OCI-LY7 (cell line): Measurements from ENCODE around the gene FOXN4. TPM values are rescaled to one million over a fixed set of nuclear protein-coding genes. Genes with fewer than 3 reads are reported as not detected.

Source experiments
- BruUV-seq: library from RNA; stranded (reverse); fragments of 400-500 nt; replicated peaks from 2 replicates; lab custom pipeline; 2021; lab: Mats Ljungman, UMichigan
- CTCF ChIA-PET: fragments of 300-600 bp; sonication (Branson Sonifier 250); formaldehyde crosslinking; loops from one replicate; lab custom pipeline; 2022; ENCODE audit warnings: antibody characterized with exemption; ENCODE audit not compliant: unreplicated experiment; lab: Charles Lee
- POLR2A ChIA-PET: fragments of 300-600 bp; sonication (Branson Sonifier 250); formaldehyde crosslinking; loops from one replicate; lab custom pipeline; 2022; ENCODE audit warnings: antibody characterized with exemption; lab: Charles Lee
- DNase-seq: peaks from one replicate; pipeline ENCODE4 v3.0.0-alpha.2; 2015; ENCODE audit warnings: low spot score
- H2AFZ ChIP-seq: fragments of 200-600 bp; sonication (generic), shearing (Covaris generic); 2 replicates; pipeline ENCODE4 v1.6.1; 2014; ENCODE audit warnings: mild to moderate bottlenecking, antibody characterized with exemption, low read length, moderate library complexity
- H3K27ac ChIP-seq: fragments of 200-600 bp; sonication (generic); 2 replicates; pipeline ENCODE4 v1.5.1; 2014; ENCODE audit warnings: mixed run types, low read depth, mild to moderate bottlenecking, moderate library complexity, low read length, inconsistent platforms; ENCODE audit not compliant: poor library complexity, severe bottlenecking
- H3K36me3 ChIP-seq: fragments of 200-600 bp; sonication (generic); 2 replicates; pipeline ENCODE4 v1.6.1; 2014; ENCODE audit warnings: mild to moderate bottlenecking, antibody characterized with exemption, low read length, moderate library complexity, mixed read lengths; ENCODE audit not compliant: insufficient read depth
- H3K4me1 ChIP-seq: fragments of 200-600 bp; sonication (generic); 2 replicates; pipeline ENCODE4 v1.5.1; 2014; ENCODE audit warnings: mild to moderate bottlenecking, low read length; ENCODE audit not compliant: insufficient read depth, poor library complexity, severe bottlenecking
- H3K4me2 ChIP-seq: fragments of 200-600 bp; sonication (generic); 2 replicates; pipeline ENCODE4 v1.6.1; 2014; ENCODE audit warnings: mild to moderate bottlenecking, low read length
- H3K4me3 ChIP-seq: fragments of 200-600 bp; sonication (generic); 2 replicates; pipeline ENCODE4 v1.5.1; 2014; ENCODE audit warnings: mild to moderate bottlenecking, low read depth, low read length; ENCODE audit not compliant: poor library complexity, severe bottlenecking
- H3K79me2 ChIP-seq: fragments of 200-600 bp; sonication (generic); 2 replicates; pipeline ENCODE4 v1.6.1; 2016; ENCODE audit warnings: low read depth, mild to moderate bottlenecking, low read length, moderate library complexity, mixed read lengths; ENCODE audit not compliant: insufficient read depth
- H3K9me2 ChIP-seq: fragments of 200-600 bp; sonication (generic); 2 replicates; pipeline ENCODE4 v1.6.1; 2016; ENCODE audit warnings: mild to moderate bottlenecking, low read length, mixed read lengths; ENCODE audit not compliant: insufficient read depth
- H3K9me3 ChIP-seq: fragments of 200-600 bp; sonication (generic); 2 replicates; pipeline ENCODE4 v1.6.1; 2014; ENCODE audit warnings: mild to moderate bottlenecking, mixed run types, low read length, mixed read lengths
- H4K20me1 ChIP-seq: fragments of 200-600 bp; sonication (generic); 2 replicates; pipeline ENCODE4 v1.6.1; 2014; ENCODE audit warnings: mild to moderate bottlenecking, antibody characterized with exemption, low read length, moderate library complexity, mixed read lengths; ENCODE audit not compliant: insufficient read depth
- EZH2phosphoT487 ChIP-seq: fragments of 200-600 bp; sonication (generic); IDR thresholded peaks from 2 replicates; pipeline ENCODE4 v1.6.1; 2018; ENCODE audit warnings: low read depth, borderline replicate concordance, mild to moderate bottlenecking, mixed run types, antibody characterized with exemption, low read length, moderate library complexity, mixed read lengths
- intact Hi-C: fragments of 100-400 bp; cut with micrococcal nuclease; formaldehyde crosslinking; loops from one replicate; pipeline ENCODE4 v1.10.0; 2022; ENCODE audit not compliant: unreplicated experiment
- total RNA-seq, 2 experiments: library from RNA; depleted of rRNA in 1 of 2; stranded (reverse); fragments of >200 nt in 1 of 2; shearing (Covaris generic) in 1 of 2; gene quantifications; 2 replicates each; pipeline ENCODE4 v1.2.3, GENCODE V29; 2014 to 2022
- TF ChIP-seq, protein P1 (sequence below): fragments of 200-600 bp; sonication (generic); conservative IDR thresholded peaks from 2 replicates; pipeline ENCODE4 v1.5.1; 2014; ENCODE audit warnings: mild to moderate bottlenecking, antibody characterized with exemption, low read length, moderate library complexity, mixed read lengths

FOXN4 gene
- total RNA-seq, 2 experiments from 2014 or later, result 2.7 to 4.5 TPM

DNA sequence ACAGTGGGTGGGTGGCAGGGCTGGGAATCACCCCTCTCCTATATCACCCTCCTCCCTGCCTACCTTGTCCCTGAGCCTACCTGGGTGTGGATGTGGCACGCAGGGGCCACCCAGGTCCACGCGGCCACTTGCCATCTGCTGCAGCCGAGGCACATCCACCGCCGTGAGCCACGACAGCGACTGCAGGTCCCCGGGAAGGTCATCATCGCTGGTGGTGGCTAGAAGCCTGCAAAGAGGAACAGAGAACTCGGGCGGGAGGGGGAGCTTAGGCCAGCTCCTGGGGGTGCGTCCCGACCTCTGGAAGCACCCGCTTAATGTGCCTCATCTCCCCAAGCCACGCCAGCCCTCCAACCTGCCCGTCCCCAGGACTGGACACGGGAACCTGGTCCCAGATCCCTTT is 19.0 kb downstream of the FOXN4 start:
- H3K36me3 ChIP-seq, result no peaks in the 10 kb centered on the region
- ChIA-PET CTCF (no interaction called here), POLR2A (no interaction called here)
- DNase-seq, result no peak
- no TSS peak for BruUV-seq
- intact Hi-C loops, result no loop called here
- H3K9me3 ChIP-seq, result no peaks in the 10 kb centered on the region
- no peaks in the 10 kb centered on the region for H4K20me1 ChIP-seq
- H2AFZ ChIP-seq, result no peak overlapping the region
- TF ChIP-seq, protein P1, sequence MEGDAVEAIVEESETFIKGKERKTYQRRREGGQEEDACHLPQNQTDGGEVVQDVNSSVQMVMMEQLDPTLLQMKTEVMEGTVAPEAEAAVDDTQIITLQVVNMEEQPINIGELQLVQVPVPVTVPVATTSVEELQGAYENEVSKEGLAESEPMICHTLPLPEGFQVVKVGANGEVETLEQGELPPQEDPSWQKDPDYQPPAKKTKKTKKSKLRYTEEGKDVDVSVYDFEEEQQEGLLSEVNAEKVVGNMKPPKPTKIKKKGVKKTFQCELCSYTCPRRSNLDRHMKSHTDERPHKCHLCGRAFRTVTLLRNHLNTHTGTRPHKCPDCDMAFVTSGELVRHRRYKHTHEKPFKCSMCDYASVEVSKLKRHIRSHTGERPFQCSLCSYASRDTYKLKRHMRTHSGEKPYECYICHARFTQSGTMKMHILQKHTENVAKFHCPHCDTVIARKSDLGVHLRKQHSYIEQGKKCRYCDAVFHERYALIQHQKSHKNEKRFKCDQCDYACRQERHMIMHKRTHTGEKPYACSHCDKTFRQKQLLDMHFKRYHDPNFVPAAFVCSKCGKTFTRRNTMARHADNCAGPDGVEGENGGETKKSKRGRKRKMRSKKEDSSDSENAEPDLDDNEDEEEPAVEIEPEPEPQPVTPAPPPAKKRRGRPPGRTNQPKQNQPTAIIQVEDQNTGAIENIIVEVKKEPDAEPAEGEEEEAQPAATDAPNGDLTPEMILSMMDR, result no peak
- TF ChIP-seq EZH2phosphoT487, result no peak
- no peak overlapping the region for H3K4me3 ChIP-seq
- H3K4me1 ChIP-seq, result no peaks in the 10 kb centered on the region
- no peak overlapping the region for H3K27ac ChIP-seq
- no peak overlapping the region for H3K4me2 ChIP-seq
- no peaks in the 10 kb centered on the region for H3K9me2 ChIP-seq
- H3K79me2 ChIP-seq, result no peaks in the 10 kb centered on the region

GRCh38 chr12:109289551-109289950 is 19.5 kb downstream of the FOXN4 start:
- Histone ChIP-seq H2AFZ (no peak overlapping the region), H3K4me2 (no peak overlapping the region), H3K9me3 (no peaks in the 10 kb centered on the region), H3K27ac (no peak overlapping the region), H3K36me3 (no peaks in the 10 kb centered on the region), H4K20me1 (no peaks in the 10 kb centered on the region), H3K79me2 (no peaks in the 10 kb centered on the region), H3K4me3 (no peak overlapping the region), H3K9me2 (no peaks in the 10 kb centered on the region), H3K4me1 (no peaks in the 10 kb centered on the region)
- CTCF ChIA-PET, result no interaction called here
- POLR2A ChIA-PET, result no interaction called here
- no TSS peak for BruUV-seq
- no peak for DNase-seq
- TF ChIP-seq, protein P1, result no peak
- no peak for TF ChIP-seq EZH2phosphoT487
- intact Hi-C loops, result no loop called here

DNA sequence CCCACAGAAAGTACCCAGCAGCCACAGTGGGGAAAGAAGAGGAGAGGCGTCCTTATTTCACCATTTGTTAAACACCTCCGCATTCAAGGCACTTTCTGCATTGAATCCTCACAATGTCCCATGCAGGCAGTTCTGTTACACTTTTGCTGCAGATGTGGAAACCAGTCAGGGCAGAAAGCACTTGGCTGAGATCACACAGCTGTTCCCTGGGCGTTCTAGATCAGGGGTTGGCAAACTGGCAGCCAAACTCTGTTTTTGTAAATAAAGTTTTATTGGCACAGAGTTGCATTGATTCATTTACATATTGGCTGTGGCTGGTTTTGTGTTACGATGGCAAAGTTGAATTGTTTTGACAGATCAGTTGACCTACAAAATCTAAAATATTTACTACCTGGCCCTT is 20.1 kb downstream of the FOXN4 start:
- Histone ChIP-seq H3K4me2 (no peak overlapping the region), H3K36me3 (no peaks in the 10 kb centered on the region), H3K9me2 (no peaks in the 10 kb centered on the region), H4K20me1 (no peaks in the 10 kb centered on the region), H3K9me3 (no peaks in the 10 kb centered on the region), H3K79me2 (no peaks in the 10 kb centered on the region), H2AFZ (no peak overlapping the region), H3K4me1 (no peaks in the 10 kb centered on the region), H3K4me3 (no peak overlapping the region), H3K27ac (no peak overlapping the region)
- BruUV-seq, result no TSS peak
- ChIA-PET POLR2A (interaction anchor here (0.6 kb wide), 1 partner anchor 49 kb away, joined by 3 read pairs; no protein-coding TSS in a partner anchor), CTCF (no interaction called here)
- intact Hi-C loops, result no loop called here
- DNase-seq, result no peak
- TF ChIP-seq, protein P1, result no peak
- no peak for TF ChIP-seq EZH2phosphoT487
